ENCODE measurements around the gene SUPT4H1. TPM values are rescaled to one million over a fixed set of nuclear protein-coding genes. Genes with fewer than 3 reads are reported as not detected.

Gene SUPT4H1
- total RNA-seq, 1 experiment from 2014 or later, result 109 TPM

- Histone ChIP-seq H4K20me1 (ENCODE audit: control insufficient read depth, insufficient read depth, insufficient read length) (no peaks in the 10 kb centered on the region), H3K79me1 (ENCODE audit: insufficient read depth, low read depth, low read length, poor library complexity, severe bottlenecking) (no peaks in the 10 kb centered on the region), H2AFZ (ENCODE audit: low read length) (no peak overlapping the region), H3K23me2 (ENCODE audit: insufficient read length, low read depth, low read length, poor library complexity, severe bottlenecking) (no peaks in the 10 kb centered on the region), H3K79me2 (ENCODE audit: insufficient read depth, low read length) (no peaks in the 10 kb centered on the region), H3T11ph (ENCODE audit: low read length) (no peak overlapping the region), H2BK5ac (ENCODE audit: insufficient read length, low read length) (no peak overlapping the region), H4K91ac (ENCODE audit: insufficient read length, low read depth, low read length) (no peak overlapping the region), H3K18ac (ENCODE audit: insufficient read length, low read depth, low read length) (no peak overlapping the region), H2BK12ac (ENCODE audit: insufficient read length, low read depth, low read length) (no peak overlapping the region), H3K27ac (ENCODE audit: insufficient read length, low read depth, low read length) (no peak overlapping the region), H3K14ac (ENCODE audit: insufficient read depth, low read length) (0 out of 2 replicates have a peak overlapping the region, but pooled peaks have one; percentile 43), H3K56ac (ENCODE audit: insufficient read length, low read depth, low read length) (no peak overlapping the region), H2BK20ac (ENCODE audit: low read depth, low read length, poor library complexity, severe bottlenecking) (no peak overlapping the region), H3K9ac (ENCODE audit: extremely low read depth, insufficient read length, low read length) (no peak overlapping the region), H3K9me3 (ENCODE audit: control insufficient read depth, low read depth, low read length) (no peaks in the 10 kb centered on the region), H3K23ac (ENCODE audit: insufficient read length, low read depth, low read length) (no peak overlapping the region), H3K4ac (ENCODE audit: low read depth, low read length) (no peak overlapping the region), H2AK5ac (ENCODE audit: insufficient read length, low read length) (no peak overlapping the region), H2BK15ac (ENCODE audit: low read depth, low read length) (no peak overlapping the region), H3K4me1 (ENCODE audit: insufficient read depth, low read length) (no peaks in the 10 kb centered on the region), H3K4me2 (ENCODE audit: insufficient read depth, insufficient read length, low read length) (no peak overlapping the region), H3K27me3 (ENCODE audit: insufficient read depth, low read length) (no peaks in the 10 kb centered on the region), H4K8ac (replicated peaks; ENCODE audit: insufficient read length, low read depth, low read length) (no peak overlapping the region), H2BK120ac (ENCODE audit: low read depth, low read length, poor library complexity, severe bottlenecking) (no peak overlapping the region), H4K5ac (ENCODE audit: insufficient read length, low read depth, low read length) (no peak overlapping the region)
- Mint-ChIP-seq H3K27me3 (ENCODE audit: low read depth) (peaks cover 2% of the 10 kb centered on the region; the same call in 1 of the 2 replicates), H3K36me3 (ENCODE audit: insufficient read depth in 1 of 3, low read depth in 3 of 3) (no peaks in the 10 kb centered on the region), H3K9me3 (no peaks in the 10 kb centered on the region), H3K4me1 (peaks cover 2 to 27% of the 10 kb centered on the region in 2 experiments), H3K4me3 (no peak overlapping the region), H3K27ac (no peak overlapping the region)
- TF ChIP-seq CTCF (conservative IDR thresholded peaks at IDR 0.05), result peak; percentile 79
- DNase-seq, result peak; percentile 92
- WGBS (ENCODE audit: extremely low coverage, insufficient read length, low lambda C conversion rate), result no CpG with 5 or more reads among the region's 32 CpGs
Observed at GRCh38 chr17:58308173-58308984, 43.6 kb downstream of the SUPT4H1 start.

All from H9 (cell line).